Measurements from ENCODE around the gene NRG3.

The NRG3 gene

DNA sequence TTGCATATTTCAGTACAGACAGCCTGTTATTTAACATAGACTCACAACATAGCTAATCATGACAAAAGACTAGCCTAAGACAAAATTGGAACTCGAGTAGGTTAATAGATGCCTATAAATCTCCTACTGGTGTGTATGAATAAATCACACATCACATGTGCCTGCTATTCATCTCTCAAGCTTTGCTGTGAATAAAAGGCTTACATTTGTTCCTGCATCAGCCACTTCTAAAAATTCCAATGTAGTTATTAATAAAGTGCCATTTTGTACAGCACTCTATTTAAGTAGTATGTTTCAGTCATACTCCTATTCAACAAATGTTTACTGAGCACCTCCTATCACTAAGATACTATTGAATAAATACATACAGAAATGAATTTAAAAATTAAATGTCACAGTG, 486.3 kb downstream of the NRG3 start:
- no peak for DNase-seq (ENCODE audit: extremely low read depth in 1 of 2, low read depth in 1 of 2)

DNA sequence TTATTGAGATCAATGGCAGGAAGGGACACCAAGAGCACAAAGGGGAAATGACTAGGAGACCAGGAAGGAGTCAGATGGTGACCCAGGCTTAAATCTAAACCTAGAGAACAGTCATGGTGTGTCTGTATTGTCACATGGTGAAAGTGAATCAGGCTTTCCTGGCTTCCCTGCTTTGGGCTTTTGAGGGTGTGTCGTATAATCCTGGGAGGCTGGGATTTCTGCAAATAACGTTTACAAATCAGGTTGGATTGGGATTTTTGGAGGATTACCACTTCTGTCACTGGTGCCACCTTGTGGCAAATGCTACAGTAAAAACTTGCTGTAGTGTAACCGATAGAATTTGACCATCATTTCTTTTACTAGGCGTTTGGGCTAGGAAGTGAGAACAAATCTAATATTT, 502.6 kb downstream of the NRG3 start:
- no peak for DNase-seq (ENCODE audit: extremely low read depth in 1 of 2, low read depth in 1 of 2)

DNA sequence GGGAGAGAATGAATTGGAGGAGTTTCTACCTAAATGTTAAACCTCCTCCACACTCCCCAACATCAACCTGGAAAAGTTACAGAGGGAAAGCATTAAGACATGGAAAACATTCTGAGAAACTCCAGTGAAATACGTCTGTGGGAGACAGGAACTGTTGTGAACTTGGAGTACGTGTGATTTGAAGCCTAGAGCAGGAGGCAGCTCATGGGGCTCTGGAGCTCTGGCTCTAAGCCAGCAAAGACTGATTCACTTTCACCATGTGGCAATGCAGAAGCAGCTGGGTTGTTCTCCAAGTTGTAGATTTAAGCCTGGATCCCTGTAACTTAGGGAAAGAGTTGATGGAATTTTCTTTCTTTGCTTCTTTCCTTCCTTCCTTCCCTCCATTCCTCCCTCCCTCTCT, 503.2 kb downstream of the NRG3 start:
- DNase-seq (ENCODE audit: extremely low read depth in 1 of 2, low read depth in 1 of 2): no peak

DNA sequence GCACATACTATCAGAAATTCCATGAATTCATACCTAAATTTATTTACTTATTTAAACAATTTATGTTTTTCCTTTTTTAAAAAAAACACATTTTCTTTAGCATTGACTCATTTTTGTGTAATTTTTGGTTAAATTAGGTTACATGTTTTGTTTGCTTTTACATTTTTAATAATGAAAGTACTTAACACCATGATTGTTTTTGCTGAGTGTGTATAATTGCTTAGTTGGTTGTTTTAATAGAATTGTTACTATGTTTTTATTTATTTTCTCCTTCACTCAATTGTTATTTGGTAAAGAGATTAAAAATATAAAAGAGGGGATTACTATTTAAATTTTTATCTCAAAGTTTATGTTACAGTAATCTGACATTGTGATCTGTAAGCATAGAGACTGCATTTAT, 508.4 kb downstream of the NRG3 start:
- no peak for DNase-seq (ENCODE audit: extremely low read depth in 1 of 2, low read depth in 1 of 2)

DNA sequence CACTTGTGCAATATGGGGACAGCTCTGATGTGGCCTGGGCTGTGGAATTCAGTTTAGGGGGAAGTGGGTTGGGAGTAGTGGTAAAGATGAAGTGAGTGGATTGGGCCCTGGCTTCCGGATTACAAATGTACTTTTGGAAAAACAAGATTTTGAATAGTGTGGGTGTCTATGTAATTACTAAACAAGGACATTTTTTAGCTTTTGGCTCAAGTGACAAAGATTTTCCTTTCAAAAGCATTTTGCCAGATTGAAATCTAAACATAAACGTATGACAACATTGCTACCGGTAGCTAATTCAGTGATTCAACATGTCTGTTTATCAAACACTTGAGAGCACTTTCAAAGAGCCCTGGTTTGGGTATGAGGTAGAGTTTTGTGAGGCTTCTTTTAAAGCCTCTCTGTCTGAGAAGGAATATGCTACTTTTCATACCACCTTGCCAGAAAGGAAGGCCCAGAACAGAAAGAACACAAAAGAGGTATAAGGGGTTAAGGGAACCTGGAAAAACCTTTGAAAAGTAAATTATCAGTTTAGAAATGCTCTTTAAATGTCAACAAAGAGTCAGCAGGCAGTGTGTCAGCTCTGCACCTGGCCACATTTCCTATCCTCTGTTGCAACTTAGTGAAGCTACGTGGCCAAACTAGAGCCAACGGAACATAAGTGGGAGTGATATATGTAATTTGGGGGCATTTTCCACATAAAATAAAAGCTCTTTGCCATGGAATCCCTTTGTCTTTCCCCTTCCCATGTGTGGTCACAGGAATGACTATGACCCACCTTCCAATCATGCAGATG, 516.1 kb downstream of the NRG3 start:
- no peak for DNase-seq (ENCODE audit: extremely low read depth in 1 of 2, low read depth in 1 of 2)

DNA sequence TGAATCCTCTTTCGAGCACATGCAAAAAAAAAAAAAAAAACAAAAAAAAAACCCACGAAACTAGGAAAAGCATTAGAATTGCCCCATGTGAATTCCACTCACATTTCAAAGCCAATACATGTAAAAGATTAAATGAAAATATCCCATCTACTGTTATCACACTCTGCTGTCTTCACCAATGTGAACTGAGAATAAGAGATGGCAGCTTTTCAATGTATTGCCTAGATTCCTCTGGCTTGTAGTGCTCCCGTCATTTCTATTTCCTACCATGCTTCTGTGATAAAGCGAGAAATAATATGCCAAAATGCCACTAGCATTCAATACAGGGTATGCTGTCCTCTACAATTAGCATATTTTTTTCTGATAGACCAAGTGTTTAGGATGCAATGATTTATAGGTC, 517.0 kb downstream of the NRG3 start:
- no peak for DNase-seq (ENCODE audit: extremely low read depth in 1 of 2, low read depth in 1 of 2)

DNA sequence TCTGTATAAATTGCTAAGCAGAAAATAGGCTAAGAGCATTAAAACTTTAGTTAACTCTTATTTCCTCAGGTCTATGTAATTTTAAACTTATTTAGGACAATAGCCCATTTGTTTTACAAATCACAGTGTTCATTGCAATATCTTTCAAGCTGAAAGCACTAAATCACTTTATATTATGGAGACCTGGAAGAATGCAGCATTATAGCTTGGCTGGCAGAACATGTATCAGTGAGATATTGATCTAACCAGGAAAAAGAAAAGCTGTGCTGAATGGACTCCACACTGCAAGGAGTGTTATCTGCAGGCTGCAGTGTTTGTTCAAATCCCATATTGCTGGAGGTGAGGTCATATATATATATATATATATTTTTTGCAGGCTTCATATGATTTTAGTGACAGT, 517.5 kb downstream of the NRG3 start:
- DNase-seq (ENCODE audit: extremely low read depth in 1 of 2, low read depth in 1 of 2): no peak

DNA sequence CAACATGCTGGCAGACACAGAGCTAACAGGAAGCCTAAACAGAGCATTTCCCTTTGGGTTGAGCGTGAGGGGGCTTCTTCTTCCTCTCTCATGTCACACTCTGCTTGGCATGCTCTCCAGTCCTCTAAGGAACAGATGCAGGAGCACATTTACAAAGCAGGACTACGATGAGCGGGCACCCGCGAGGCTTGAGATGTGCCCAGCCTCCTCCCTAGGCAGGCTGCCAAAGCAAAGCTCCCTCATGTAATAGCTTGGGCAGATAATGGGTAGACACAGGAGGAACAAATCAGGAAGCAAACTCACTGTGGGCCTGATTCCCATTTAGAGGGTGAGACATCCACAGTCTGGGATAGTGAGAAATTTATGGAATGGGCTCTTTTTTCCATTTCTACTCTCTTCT, 519.1 kb downstream of the NRG3 start:
- no peak for DNase-seq (ENCODE audit: extremely low read depth in 1 of 2, low read depth in 1 of 2)

DNA sequence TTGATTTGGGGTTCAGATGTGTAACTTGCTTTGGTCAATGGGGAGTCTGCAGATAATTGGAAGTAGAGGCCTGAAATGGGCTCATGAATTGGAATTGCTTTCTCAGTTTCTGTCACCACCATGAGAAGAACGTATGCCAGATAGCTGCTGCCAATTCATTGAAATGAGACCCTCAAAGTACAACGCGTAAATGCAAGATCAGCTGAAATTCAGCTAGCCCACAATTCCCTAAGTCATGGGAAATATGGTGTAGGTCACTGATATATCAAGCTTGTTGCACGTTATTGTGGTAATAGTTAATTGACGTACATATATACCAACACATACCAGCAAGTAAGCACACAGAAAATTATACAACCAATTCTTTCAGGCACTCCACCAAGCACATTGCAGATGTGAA, 520.0 kb downstream of the NRG3 start:
- no peak for DNase-seq (ENCODE audit: extremely low read depth in 1 of 2, low read depth in 1 of 2)

DNA sequence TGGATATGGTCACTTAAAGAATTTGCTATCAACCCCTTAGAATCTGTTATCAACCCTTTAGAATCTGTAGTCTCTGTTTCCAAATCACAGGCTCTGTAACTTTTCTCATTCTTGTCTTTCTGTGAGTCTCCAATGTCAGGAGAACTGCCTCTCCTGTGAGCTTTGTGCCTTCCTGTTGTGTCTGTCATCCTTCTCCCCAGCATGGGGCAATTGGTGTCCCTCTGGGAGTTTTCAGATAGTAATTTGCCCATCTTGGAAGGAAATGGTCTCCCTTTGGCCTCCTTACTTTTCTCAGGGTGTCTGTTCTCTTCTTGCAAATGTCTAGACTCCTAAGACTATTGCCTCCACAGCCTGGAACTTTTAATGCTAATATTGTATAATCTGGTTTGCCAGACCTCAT, 521.9 kb downstream of the NRG3 start:
- no peak for DNase-seq (ENCODE audit: extremely low read depth in 1 of 2, low read depth in 1 of 2)

DNA sequence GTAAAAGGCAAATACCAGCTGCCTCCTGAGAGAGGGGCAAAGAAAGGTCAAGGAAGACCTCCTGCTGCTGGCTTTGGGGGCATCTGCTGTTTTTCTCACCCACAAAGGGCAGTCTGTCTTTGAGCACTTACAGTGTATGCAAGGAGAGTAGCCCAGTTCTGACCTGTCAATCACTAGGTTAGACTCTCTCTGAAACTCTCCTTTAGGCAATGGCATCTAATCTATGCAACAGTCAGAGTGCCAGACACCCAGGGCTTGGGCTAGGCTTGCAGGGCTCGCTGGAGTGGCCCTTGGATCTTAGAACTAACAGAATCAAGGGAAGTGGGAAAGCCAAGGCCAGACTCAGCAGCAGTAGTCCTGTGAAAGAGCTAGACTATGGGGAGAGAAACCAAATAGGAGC, 522.9 kb downstream of the NRG3 start:
- no peak for DNase-seq (ENCODE audit: extremely low read depth in 1 of 2, low read depth in 1 of 2)

DNA sequence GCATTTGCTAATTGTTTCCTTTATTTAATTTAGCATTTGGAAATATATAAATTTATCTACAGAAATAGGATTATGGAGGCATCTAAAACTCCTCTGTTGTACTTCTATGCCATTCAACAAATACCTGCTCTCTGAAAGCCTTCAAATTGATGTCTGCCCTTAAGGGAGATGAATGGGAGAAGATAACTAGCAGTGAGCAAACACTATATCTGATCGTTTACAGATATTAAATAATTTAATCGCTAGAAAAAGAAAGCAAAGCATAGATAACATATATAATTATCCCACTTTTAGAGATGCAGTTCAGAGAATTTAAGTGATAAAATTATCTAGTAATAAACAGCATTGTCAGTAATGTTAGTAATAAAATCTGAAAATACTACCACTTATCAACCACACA, 524.9 kb downstream of the NRG3 start:
- DNase-seq (ENCODE audit: extremely low read depth in 1 of 2, low read depth in 1 of 2): no peak

DNA sequence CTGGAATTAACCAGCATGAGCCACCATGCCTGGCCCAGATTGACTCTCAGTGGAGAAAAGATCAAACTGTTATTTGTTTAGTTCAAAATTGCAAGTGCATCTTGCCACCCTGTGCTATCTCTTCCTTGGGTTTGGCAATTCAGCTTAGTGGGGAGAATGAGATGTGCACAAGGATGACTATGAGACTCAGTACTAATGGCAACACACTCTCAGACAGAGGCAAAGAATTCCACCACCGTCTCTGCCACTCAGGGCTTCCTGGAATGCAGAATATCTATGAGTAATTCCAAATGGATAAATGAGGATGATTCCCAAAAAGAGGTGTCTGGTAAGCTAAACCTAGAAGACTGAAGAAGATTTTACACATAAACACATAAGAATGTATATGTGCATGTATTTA, 525.8 kb downstream of the NRG3 start:
- DNase-seq (ENCODE audit: extremely low read depth in 1 of 2, low read depth in 1 of 2): no peak

DNA sequence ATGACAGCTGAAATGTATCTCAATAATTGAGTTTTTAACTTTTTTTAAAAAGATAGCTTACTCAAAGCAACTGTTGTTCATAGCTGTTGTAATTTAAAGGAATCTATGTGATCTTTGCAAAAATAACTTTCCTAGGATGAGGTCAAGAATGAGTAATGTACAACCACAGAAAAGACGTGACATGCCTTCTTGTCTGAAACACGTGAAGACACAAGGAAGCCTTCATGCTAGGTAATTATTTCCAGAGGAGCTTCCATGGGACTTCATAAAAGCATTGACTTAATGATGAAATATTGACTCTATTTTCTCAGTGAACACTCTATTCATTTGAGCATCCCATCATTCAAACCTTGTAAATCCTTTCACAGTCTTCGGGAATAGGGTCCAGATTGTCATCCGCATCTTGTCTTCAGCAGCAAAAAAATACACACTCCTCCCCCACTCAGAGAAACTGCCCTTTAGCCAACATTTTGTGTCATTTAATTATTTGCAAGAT, 528.0 kb downstream of the NRG3 start:
- no peak for DNase-seq (ENCODE audit: extremely low read depth in 1 of 2, low read depth in 1 of 2)

DNA sequence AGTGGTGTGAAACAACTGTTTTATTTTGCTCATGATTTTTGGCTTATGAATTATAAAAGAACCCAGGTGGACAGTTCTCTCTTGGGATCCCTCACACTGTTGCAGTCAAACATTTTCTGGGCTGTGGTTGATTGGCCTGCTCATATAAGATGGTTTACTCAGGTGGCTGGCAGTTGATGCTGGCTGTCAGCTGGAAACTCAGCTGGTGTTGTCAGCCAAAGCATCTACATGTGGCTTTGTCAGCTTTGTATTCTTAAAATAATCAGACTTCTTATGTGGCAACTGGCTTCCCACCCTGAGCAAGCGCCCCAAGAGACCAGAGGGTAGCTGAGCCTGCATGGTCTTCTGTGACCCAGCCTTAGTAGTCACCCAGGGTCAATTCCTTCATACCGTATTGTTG, 534.7 kb downstream of the NRG3 start:
- DNase-seq (ENCODE audit: extremely low read depth in 1 of 2, low read depth in 1 of 2): no peak

DNA sequence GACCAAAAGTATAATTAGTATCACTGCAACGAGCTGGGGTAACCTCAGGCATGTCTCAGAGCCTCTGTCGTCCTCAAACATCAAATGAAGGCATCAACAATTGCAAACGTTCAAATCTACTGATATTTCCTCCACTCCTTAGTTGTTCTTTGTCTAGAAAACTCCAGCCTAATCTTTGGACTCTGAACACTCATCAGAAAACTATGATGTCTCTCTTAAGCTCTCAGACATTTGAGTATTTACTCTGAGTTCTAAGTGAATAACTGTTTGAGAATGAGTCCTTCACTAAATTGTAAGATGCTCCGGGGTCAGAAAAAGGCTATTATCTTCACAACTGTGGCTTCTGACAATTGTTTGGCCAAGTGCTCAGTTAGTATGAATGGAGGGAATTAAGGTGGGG, 536.4 kb downstream of the NRG3 start:
- DNase-seq (ENCODE audit: extremely low read depth in 1 of 2, low read depth in 1 of 2): no peak

DNA sequence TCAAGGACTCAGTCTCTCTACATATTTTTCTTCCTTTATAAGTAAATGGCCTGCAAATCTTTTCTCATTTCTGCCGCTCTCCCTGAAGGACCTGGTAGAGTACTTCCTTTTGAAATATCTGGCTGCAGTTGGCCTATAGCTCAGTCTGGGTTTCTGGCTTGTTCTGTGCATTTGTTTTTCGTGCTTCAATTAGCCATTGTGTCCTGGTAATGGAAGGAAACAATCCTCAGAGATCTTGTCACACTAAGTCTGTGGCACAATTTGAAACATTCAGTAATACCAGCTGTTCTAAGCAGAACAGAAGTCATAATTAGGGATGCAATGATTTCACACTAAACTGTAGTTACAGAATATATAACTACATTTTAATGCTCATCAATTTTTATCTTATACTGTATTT, 545.0 kb downstream of the NRG3 start:
- no peak for DNase-seq (ENCODE audit: extremely low read depth in 1 of 2, low read depth in 1 of 2)

DNA sequence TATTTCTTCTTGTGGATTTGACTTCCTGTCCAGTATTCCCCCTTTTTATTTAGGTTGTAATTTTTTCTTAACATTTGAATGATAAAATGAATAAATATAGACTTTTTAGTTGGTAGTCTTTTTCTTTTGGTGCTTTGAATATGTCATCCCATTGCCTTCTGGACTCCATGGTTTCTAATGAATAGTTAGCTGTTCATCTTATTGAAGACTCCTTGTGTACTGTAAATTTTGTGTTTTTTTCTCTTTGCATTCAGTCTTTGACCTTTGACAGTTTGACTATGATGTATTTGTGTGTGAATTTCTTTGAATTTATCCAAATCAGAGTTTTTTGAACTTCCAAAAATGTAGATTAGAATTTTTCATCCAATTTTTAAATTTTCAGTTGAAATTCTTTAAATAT, 554.3 kb downstream of the NRG3 start:
- DNase-seq (ENCODE audit: extremely low read depth in 1 of 2, low read depth in 1 of 2): no peak

DNA sequence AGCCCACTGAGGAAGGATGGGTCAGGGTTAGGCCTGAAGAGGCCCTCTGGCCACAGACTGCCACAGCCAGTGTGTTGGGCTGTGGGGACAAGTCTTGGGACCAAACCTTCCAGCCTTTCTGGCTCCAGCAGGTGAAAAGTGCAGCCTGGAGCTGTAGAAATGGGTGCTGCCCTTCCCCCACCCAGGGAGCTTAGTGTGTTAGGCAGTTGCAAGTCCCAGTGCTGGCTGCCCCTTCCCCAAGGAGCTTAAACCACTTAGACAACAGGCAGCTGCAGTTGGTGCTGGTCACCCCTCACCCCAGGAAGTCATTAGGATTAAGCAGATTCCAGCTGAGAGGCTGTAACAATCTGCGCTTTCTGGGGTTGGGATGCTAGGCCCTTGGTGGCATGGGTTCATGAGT, 563.3 kb downstream of the NRG3 start:
- no peak for DNase-seq (ENCODE audit: extremely low read depth in 1 of 2, low read depth in 1 of 2)

DNA sequence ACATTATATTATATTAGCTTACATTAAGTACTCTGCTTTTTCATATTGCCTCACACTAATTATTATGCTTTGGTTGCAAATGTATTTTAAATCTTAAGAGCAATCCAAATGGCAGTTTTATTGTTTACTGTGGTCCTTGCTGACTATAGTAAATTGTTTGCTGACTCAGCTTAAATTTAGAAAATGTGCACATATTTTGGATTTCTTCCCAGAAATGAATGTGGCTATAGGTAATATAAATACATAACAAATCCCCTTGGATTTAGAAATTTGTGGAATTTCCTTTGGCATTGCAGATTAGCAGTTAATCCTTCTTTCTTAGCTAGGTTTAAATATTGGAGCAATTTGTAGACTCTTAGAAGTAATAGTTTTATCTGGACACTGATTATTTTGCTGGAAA, 565.8 kb downstream of the NRG3 start:
- no peak for DNase-seq (ENCODE audit: extremely low read depth in 1 of 2, low read depth in 1 of 2)

DNA sequence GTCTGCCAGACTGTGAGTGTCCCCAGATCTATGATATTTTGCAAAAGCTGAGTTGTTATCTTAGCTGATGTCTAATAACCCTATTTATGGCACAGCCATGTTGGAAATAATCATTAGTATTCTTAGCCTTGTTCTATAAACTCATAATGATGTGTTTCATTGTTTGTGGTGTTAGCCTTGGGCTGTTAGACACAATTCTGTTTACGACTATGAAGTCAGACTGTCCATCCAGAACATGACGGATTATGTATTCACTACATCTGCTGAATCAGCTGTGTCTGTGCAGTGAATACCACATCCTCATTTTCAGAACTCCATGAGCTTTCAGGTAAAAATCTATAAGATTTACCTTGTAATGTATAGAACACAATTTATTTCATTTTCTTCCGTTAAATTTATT, 577.1 kb downstream of the NRG3 start:
- no peak for DNase-seq (ENCODE audit: extremely low read depth in 1 of 2, low read depth in 1 of 2)

DNA sequence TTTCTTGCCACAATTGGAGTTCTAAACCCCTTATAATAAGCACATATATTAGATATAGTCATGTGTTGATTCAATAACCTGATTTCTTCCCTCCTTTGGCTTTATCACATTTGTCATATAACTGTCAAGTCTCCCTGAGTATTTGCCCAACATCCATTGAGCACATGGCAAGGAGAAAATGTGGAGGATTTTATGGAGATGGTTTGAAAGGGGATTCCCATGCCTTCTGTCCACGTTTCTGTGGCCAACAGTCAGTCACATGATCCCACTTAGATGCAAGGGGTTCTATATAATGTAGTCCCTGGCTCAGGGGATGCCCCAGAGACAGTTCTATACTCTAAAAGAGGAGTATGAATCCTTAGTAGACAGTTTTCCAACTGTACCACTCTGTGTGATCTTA, 577.7 kb downstream of the NRG3 start:
- DNase-seq (ENCODE audit: extremely low read depth in 1 of 2, low read depth in 1 of 2): no peak

DNA sequence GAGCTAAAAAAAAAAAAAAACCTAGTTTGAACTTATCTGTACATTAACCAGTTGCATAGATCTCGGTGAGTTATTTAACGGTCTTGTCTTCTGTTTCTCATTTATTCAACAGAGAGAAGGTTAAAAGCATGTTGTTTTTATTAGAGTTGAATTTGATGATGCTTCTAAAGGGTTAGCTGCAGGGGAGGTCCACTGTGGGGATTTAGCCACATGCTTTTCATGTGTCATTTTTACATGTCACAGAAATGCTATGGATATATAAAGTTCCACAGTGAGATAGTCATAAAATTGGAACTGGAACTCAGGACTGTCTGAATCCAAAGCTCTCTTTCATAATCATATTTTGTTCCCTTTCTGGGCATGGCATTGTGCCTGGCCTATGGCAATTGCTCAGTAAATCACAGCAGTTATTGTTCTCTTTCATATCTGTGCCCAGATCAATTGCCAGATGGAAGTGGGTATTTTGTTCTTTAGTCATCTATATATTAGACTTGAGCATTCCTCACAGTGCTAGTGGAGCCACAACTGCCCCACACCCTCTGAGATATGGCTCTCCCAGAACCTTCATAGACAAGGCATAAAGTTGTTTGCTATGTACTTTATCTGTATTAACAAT, 578.8 kb downstream of the NRG3 start:
- no peak for DNase-seq (ENCODE audit: extremely low read depth in 1 of 2, low read depth in 1 of 2)
